Skeletal muscle satellite cell (primary cell): ENCODE measurements around the gene S100A9. TPM values are rescaled to one million over a fixed set of nuclear protein-coding genes. Genes with fewer than 3 reads are reported as not detected.
"Not testable (repeated sequence)": the region's sequence is repeated elsewhere in the genome, so short reads cannot be mapped to it uniquely, and the experiment has no call there.

Experiments used
- H3K27me3 ChIP-seq: 2 replicates; pipeline ENCODE4 v1.7.0; 2013; ENCODE audit warnings: low read length; ENCODE audit not compliant: control insufficient read depth, insufficient read depth
- H3K36me3 ChIP-seq: 2 replicates; pipeline ENCODE4 v1.7.0; 2013; ENCODE audit warnings: mild to moderate bottlenecking, control low read depth, low read length; ENCODE audit not compliant: insufficient read depth
- H3K4me1 ChIP-seq: 2 replicates; pipeline ENCODE4 v1.7.0; 2013; ENCODE audit warnings: low read length; ENCODE audit not compliant: control insufficient read depth, insufficient read depth
- H3K4me2 ChIP-seq: 2 replicates; pipeline ENCODE4 v1.7.0; 2013; ENCODE audit warnings: mild to moderate bottlenecking, low read length
- H3K4me3 ChIP-seq: 2 replicates; pipeline ENCODE4 v1.7.0; 2013; ENCODE audit warnings: low read length
- H3K9ac ChIP-seq: 2 replicates; pipeline ENCODE4 v1.7.0; 2013; ENCODE audit warnings: mild to moderate bottlenecking, low read depth, low read length, moderate library complexity
- H3K9me3 ChIP-seq: replicated peaks from 2 replicates; pipeline ENCODE4 v1.7.0; 2013; ENCODE audit warnings: mild to moderate bottlenecking, control low read depth, low read length
- small RNA-seq: library from RNA; depleted of rRNA; stranded (forward); fragments of <200 nt; gene quantifications from one replicate; pipeline ENCODE3, GENCODE V24; 2012

Gene S100A9

DNA sequence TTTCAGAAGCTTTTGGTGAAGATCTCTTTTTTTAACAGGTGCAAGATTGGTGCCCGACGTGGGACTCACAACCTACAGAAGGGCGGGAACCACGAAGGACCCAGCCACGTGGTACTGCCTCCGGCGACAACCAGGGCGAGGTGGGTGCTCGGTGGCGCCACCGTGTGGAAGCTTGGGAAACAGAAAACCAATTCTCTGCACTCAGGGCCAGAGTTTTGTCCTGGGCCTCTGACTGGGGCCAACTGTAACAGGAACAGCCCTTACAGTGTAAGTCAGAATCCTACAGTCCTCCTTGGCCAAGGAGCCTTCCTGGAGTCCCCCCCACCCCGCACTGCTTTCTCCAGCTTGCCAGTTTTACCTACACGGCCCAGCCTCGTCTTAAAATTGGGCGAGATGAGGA, 47.1 kb downstream of the S100A9 start:
- Histone ChIP-seq H3K36me3 (no peaks in the 10 kb centered on the region), H3K4me1 (no peaks in the 10 kb centered on the region)

GRCh38 chr1:153405825-153406599, 48.4 kb downstream of the S100A9 start:
- H3K27me3 ChIP-seq, H3K9me3 ChIP-seq, H3K4me2 ChIP-seq, H3K36me3 ChIP-seq, H3K9ac ChIP-seq, H3K4me3 ChIP-seq, H3K4me1 ChIP-seq: not testable (repeated sequence)

More for the DNA sequence above, 47.1 kb downstream of the S100A9 start:
- H3K9ac ChIP-seq = no peak overlapping the region
- H3K4me2 ChIP-seq = no peak overlapping the region
- no peak overlapping the region for H3K4me3 ChIP-seq
- no peaks in the 10 kb centered on the region for H3K9me3 ChIP-seq
- peaks cover 13% of the 10 kb centered on the region for H3K27me3 ChIP-seq

- H3K9me3 ChIP-seq = not testable (repeated sequence)
Measured at GRCh38 chr1:153407274-153407673, 49.6 kb downstream of the S100A9 start.

More at GRCh38 chr1:153407274-153407673, 49.6 kb downstream of the S100A9 start:
- not testable (repeated sequence) for H3K4me3 ChIP-seq, H3K4me2 ChIP-seq, H3K27me3 ChIP-seq, H3K4me1 ChIP-seq, H3K36me3 ChIP-seq, H3K9ac ChIP-seq

Small RNAs within 50 kb of the gene (small RNA-seq; reads per million reads assigned to genes)
- gene RNU6-160P (not detected), gene S100A15A (not detected)
